Osteoblast (primary cell): ENCODE data around the gene ABLIM2. TPM values are rescaled to one million over a fixed set of nuclear protein-coding genes. Genes with fewer than 3 reads are reported as not detected.

ENCODE experiments used
- DNase-seq: peaks from one replicate; pipeline ENCODE4 v3.0.0; 2011; ENCODE audit warnings: low spot score, mixed read lengths; ENCODE audit not compliant: insufficient read length; ENCODE audit errors: missing footprints
- H2AFZ ChIP-seq: 2 replicates; pipeline ENCODE4 v1.6.0; 2011; ENCODE audit warnings: mild to moderate bottlenecking, low read length
- H3K27ac ChIP-seq: 2 replicates; pipeline ENCODE4 v1.5.1; 2011; ENCODE audit warnings: mild to moderate bottlenecking, low read depth, low read length, moderate library complexity
- H3K27me3 ChIP-seq: 2 replicates; pipeline ENCODE4 v1.6.0; 2012; ENCODE audit warnings: mild to moderate bottlenecking, control low read depth, inconsistent platforms, low read length, moderate library complexity; ENCODE audit not compliant: insufficient read depth
- H3K36me3 ChIP-seq: 2 replicates; pipeline ENCODE4 v1.5.1; 2011; ENCODE audit warnings: mild to moderate bottlenecking, low read length, control low read depth, moderate library complexity; ENCODE audit not compliant: insufficient read depth
- H3K4me1 ChIP-seq: 2 replicates; pipeline ENCODE4 v1.5.1; 2011; ENCODE audit warnings: mild to moderate bottlenecking, low read length, control low read depth, moderate library complexity; ENCODE audit not compliant: insufficient read depth
- H3K4me2 ChIP-seq: 2 replicates; pipeline ENCODE4 v1.6.0; 2011; ENCODE audit warnings: mild to moderate bottlenecking, low read length; ENCODE audit not compliant: insufficient read depth
- H3K4me3 ChIP-seq: fragments of 200-600 bp; sonication (generic); 3 replicates; pipeline ENCODE4 v1.5.1; 2012; ENCODE audit warnings: mild to moderate bottlenecking, low read length, inconsistent platforms; ENCODE audit not compliant: insufficient read depth
- H3K79me2 ChIP-seq: 2 replicates; pipeline ENCODE4 v1.6.0; 2012; ENCODE audit warnings: mild to moderate bottlenecking, low read length, control low read depth, inconsistent platforms; ENCODE audit not compliant: insufficient read depth
- H3K9me3 ChIP-seq: 2 replicates; pipeline ENCODE4 v1.5.1; 2011; ENCODE audit warnings: low read depth, low read length, control low read depth
- H4K20me1 ChIP-seq: 2 replicates; pipeline ENCODE4 v1.6.0; 2012; ENCODE audit warnings: mild to moderate bottlenecking, low read length, control low read depth; ENCODE audit not compliant: insufficient read depth
- CTCF ChIP-seq: IDR thresholded peaks from 2 replicates; pipeline ENCODE4 v1.5.1; 2011; ENCODE audit warnings: mild to moderate bottlenecking, low read depth, low read length, moderate library complexity; ENCODE audit errors: extremely low read depth
- total RNA-seq: library from RNA; depleted of rRNA; stranded (reverse); fragments of >200 nt; gene quantifications from 2 replicates; pipeline ENCODE4 v1.2.3, GENCODE V29; 2012

ABLIM2 gene
- total RNA-seq, 1 donor = 0.36 TPM

GRCh38 chr4:8084031-8084660, 74.5 kb downstream of the ABLIM2 start:
- TF ChIP-seq CTCF = no peak
- no peaks in the 10 kb centered on the region for H3K79me2 ChIP-seq
- peak; percentile 62 for DNase-seq
- H3K9me3 ChIP-seq = no peaks in the 10 kb centered on the region
- no peak overlapping the region for H3K27ac ChIP-seq
- H3K4me1 ChIP-seq = no peaks in the 10 kb centered on the region
- peaks cover 16% of the 10 kb centered on the region for H3K27me3 ChIP-seq
- no peak overlapping the region for H3K4me2 ChIP-seq
- no peaks in the 10 kb centered on the region for H3K36me3 ChIP-seq
- no peak overlapping the region for H3K4me3 ChIP-seq
- no peaks in the 10 kb centered on the region for H4K20me1 ChIP-seq
- no peak overlapping the region for H2AFZ ChIP-seq

- Histone ChIP-seq H3K4me1 (no peaks in the 10 kb centered on the region), H3K27me3 (peaks cover 20% of the 10 kb centered on the region), H3K27ac (no peak overlapping the region), H2AFZ (no peak overlapping the region), H3K4me2 (no peak overlapping the region), H3K4me3 (no peak overlapping the region), H3K79me2 (no peaks in the 10 kb centered on the region), H3K36me3 (no peaks in the 10 kb centered on the region), H4K20me1 (no peaks in the 10 kb centered on the region), H3K9me3 (no peaks in the 10 kb centered on the region)
- no peak for TF ChIP-seq CTCF
- DNase-seq = peak; percentile 55
Observed at GRCh38 chr4:8083086-8083825, 75.4 kb downstream of the ABLIM2 start.

- no peak for TF ChIP-seq CTCF
- H3K79me2 ChIP-seq = no peaks in the 10 kb centered on the region
- no peaks in the 10 kb centered on the region for H3K36me3 ChIP-seq
- DNase-seq = no peak
- peaks cover 20% of the 10 kb centered on the region for H3K27me3 ChIP-seq
- no peak overlapping the region for H3K4me3 ChIP-seq
- H3K4me2 ChIP-seq = no peak overlapping the region
- no peaks in the 10 kb centered on the region for H4K20me1 ChIP-seq
- no peaks in the 10 kb centered on the region for H3K4me1 ChIP-seq
- no peaks in the 10 kb centered on the region for H3K9me3 ChIP-seq
- no peak overlapping the region for H3K27ac ChIP-seq
- H2AFZ ChIP-seq = no peak overlapping the region
Observed at GRCh38 chr4:8082517-8083055, 76.0 kb downstream of the ABLIM2 start.
